ENCODE measurements around the gene MPDZ. TPM values are rescaled to one million over a fixed set of nuclear protein-coding genes. Genes with fewer than 3 reads are reported as not detected.

MPDZ gene
- total and polyA plus RNA-seq, 9 donors, result 24.6 to 69.2 (median 45.9) TPM

- intact Hi-C loops (cut with DNase I), result no loop called here
- Histone ChIP-seq H3K27me3 (no peaks in the 10 kb centered on the region), H3K36me3 (no peaks in the 10 kb centered on the region), H3K27ac (no peak overlapping the region), H3K4me3 (no peak overlapping the region), H3K4me1 (ENCODE audit: insufficient read depth) (no peaks in the 10 kb centered on the region), H3K9me3 (no peaks in the 10 kb centered on the region)
- TF ChIP-seq CTCF (IDR thresholded peaks at IDR 0.05) (no peak), EP300 (IDR thresholded peaks at IDR 0.05) (no peak), POLR2A (IDR thresholded peaks at IDR 0.05) (no peak)
- 97 to 98% (median 97%) methylated on average over 2 of the region's 2 CpGs for WGBS, 3 donors
- DNase-seq, result no peak
Observed at GRCh38 chr9:13213998-13214397, 65.5 kb downstream of the MPDZ start.

GRCh38 chr9:13213337-13213736, 66.2 kb downstream of the MPDZ start:
- H3K36me3 ChIP-seq, result no peaks in the 10 kb centered on the region
- no peak overlapping the region for H3K4me3 ChIP-seq
- no peak for TF ChIP-seq POLR2A (IDR thresholded peaks at IDR 0.05)
- no peak for TF ChIP-seq EP300 (IDR thresholded peaks at IDR 0.05)
- TF ChIP-seq CTCF (IDR thresholded peaks at IDR 0.05), result peak in 2 of 3 donors; percentile 22 to 42
- H3K4me1 ChIP-seq (ENCODE audit: insufficient read depth), result no peaks in the 10 kb centered on the region
- DNase-seq, result no peak
- no peaks in the 10 kb centered on the region for H3K9me3 ChIP-seq
- intact Hi-C loops (cut with DNase I), result no loop called here
- WGBS, 3 donors, result 85 to 94% (median 85%) methylated on average over 1 of the region's 1 CpG
- H3K27ac ChIP-seq, result no peak overlapping the region
- no peaks in the 10 kb centered on the region for H3K27me3 ChIP-seq

- intact Hi-C loops (cut with DNase I), result no loop called here
- 96 to 100% (median 97%) methylated on average over 1 of the region's 1 CpG for WGBS, 3 donors
- DNase-seq, result no peak
- no peak overlapping the region for H3K27ac ChIP-seq
- H3K27me3 ChIP-seq, result no peaks in the 10 kb centered on the region
- no peaks in the 10 kb centered on the region for H3K9me3 ChIP-seq
- H3K36me3 ChIP-seq, result no peaks in the 10 kb centered on the region
- H3K4me3 ChIP-seq, result no peak overlapping the region
- no peak for TF ChIP-seq CTCF (IDR thresholded peaks at IDR 0.05)
- TF ChIP-seq POLR2A (IDR thresholded peaks at IDR 0.05), result no peak
- no peak for TF ChIP-seq EP300 (IDR thresholded peaks at IDR 0.05)
- H3K4me1 ChIP-seq (ENCODE audit: insufficient read depth), result no peaks in the 10 kb centered on the region
Observed at GRCh38 chr9:13210306-13210705, 69.2 kb downstream of the MPDZ start.

GRCh38 chr9:13209498-13209897, 70.0 kb downstream of the MPDZ start:
- Histone ChIP-seq H3K27me3 (no peaks in the 10 kb centered on the region), H3K4me3 (no peak overlapping the region), H3K36me3 (no peaks in the 10 kb centered on the region), H3K27ac (no peak overlapping the region), H3K9me3 (no peaks in the 10 kb centered on the region), H3K4me1 (ENCODE audit: insufficient read depth) (no peaks in the 10 kb centered on the region)
- no peak for DNase-seq
- TF ChIP-seq EP300 (IDR thresholded peaks at IDR 0.05), result no peak
- no peak for TF ChIP-seq CTCF (IDR thresholded peaks at IDR 0.05)
- TF ChIP-seq POLR2A (IDR thresholded peaks at IDR 0.05), result no peak
- WGBS, 3 donors, result 82 to 87% (median 83%) methylated on average over 3 of the region's 3 CpGs
- intact Hi-C loops (cut with DNase I), result no loop called here

- intact Hi-C loops (cut with DNase I), result no loop called here
- no peaks in the 10 kb centered on the region for H3K4me1 ChIP-seq (ENCODE audit: insufficient read depth)
- DNase-seq, result no peak
- H3K27ac ChIP-seq, result no peak overlapping the region
- no peaks in the 10 kb centered on the region for H3K9me3 ChIP-seq
- H3K4me3 ChIP-seq, result no peak overlapping the region
- no peak for TF ChIP-seq EP300 (IDR thresholded peaks at IDR 0.05)
- TF ChIP-seq POLR2A (IDR thresholded peaks at IDR 0.05), result no peak
- TF ChIP-seq CTCF (IDR thresholded peaks at IDR 0.05), result no peak
- no peaks in the 10 kb centered on the region for H3K36me3 ChIP-seq
- no peaks in the 10 kb centered on the region for H3K27me3 ChIP-seq
- WGBS, 3 donors, result 89 to 96% (median 91%) methylated on average over 3 of the region's 3 CpGs
Observed at GRCh38 chr9:13205824-13206223, 73.7 kb downstream of the MPDZ start.
